Body of pancreas (tissue), 4 donors: ENCODE measurements around the gene HJURP.

Source experiments
- POLR2A ChIP-seq, 3 donors: fragments of 450-650 bp; IDR thresholded peaks; one replicate each; pipeline ENCODE4 v1.6.1; 2016; ENCODE audit warnings: antibody characterized with exemption in 3 of 3, mild to moderate bottlenecking in 2 of 3
- TF ChIP-seq, protein P1 (sequence below), 7 experiments: fragments of 450-650 bp in 4 of 7; fragments of 200-600 bp in 3 of 7; sonication (generic) in 3 of 7; IDR thresholded peaks; one replicate each; pipeline ENCODE4 v1.5.1; 2016 to 2019; ENCODE audit warnings: antibody characterized with exemption in 7 of 7

DNA sequence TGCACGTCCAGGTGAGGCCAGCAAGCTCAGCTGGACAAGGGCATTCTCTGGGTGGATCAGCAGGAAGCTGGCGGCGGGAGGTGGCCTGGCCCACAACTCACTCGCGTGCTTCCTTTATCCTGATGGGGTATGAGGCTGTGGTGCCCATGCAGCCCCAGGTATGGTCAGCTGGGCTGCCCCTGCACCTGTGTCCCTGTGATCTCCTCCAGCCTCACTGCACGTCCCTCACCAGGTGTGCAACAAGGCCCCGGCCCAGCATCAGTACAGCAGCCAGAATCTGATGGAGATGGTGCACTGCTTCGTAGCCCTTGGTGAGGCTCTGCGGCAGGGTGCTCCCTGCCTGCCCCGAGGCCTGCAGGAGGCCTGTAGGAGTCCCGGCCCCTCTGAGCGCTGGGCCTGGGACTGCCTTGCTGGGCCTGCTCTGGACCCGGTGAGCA is 58.6 kb downstream of the HJURP start:
- TF ChIP-seq, protein P1, sequence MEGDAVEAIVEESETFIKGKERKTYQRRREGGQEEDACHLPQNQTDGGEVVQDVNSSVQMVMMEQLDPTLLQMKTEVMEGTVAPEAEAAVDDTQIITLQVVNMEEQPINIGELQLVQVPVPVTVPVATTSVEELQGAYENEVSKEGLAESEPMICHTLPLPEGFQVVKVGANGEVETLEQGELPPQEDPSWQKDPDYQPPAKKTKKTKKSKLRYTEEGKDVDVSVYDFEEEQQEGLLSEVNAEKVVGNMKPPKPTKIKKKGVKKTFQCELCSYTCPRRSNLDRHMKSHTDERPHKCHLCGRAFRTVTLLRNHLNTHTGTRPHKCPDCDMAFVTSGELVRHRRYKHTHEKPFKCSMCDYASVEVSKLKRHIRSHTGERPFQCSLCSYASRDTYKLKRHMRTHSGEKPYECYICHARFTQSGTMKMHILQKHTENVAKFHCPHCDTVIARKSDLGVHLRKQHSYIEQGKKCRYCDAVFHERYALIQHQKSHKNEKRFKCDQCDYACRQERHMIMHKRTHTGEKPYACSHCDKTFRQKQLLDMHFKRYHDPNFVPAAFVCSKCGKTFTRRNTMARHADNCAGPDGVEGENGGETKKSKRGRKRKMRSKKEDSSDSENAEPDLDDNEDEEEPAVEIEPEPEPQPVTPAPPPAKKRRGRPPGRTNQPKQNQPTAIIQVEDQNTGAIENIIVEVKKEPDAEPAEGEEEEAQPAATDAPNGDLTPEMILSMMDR (IDR thresholded peaks at IDR 0.05) = no peak
- TF ChIP-seq POLR2A (IDR thresholded peaks at IDR 0.05) = no peak
